Ishikawa (cell line): Measurements from ENCODE around the gene MGAM2.
A peak's percentile ranks its signal among the peaks of the same experiment; 100 is the strongest.

Experiments used
- CEBPB ChIP-seq: IDR thresholded peaks from 2 replicates; pipeline ENCODE4 v1.6.1; 2012
- CREB1 ChIP-seq: IDR thresholded peaks from 2 replicates; pipeline ENCODE4 v1.6.1; 2012; ENCODE audit warnings: low read depth
- EGR1 ChIP-seq: IDR thresholded peaks from 2 replicates; pipeline ENCODE4 v1.6.1; 2012
- EP300 ChIP-seq: IDR thresholded peaks from 2 replicates; pipeline ENCODE4 v1.6.1; 2012; ENCODE audit warnings: borderline replicate concordance
- FOXM1 ChIP-seq: IDR thresholded peaks from 2 replicates; pipeline ENCODE4 v1.6.1; 2012; ENCODE audit warnings: low read depth, borderline replicate concordance
- NFIC ChIP-seq: IDR thresholded peaks from 2 replicates; pipeline ENCODE4 v1.6.1; 2012
- RAD21 ChIP-seq: IDR thresholded peaks from 2 replicates; pipeline ENCODE4 v1.6.1; 2012; ENCODE audit warnings: low read depth
- REST ChIP-seq: IDR thresholded peaks from 2 replicates; pipeline ENCODE4 v1.6.1; 2012; ENCODE audit warnings: low read depth, mild to moderate bottlenecking
- TAF1 ChIP-seq: IDR thresholded peaks from 2 replicates; pipeline ENCODE4 v1.6.1; 2012; ENCODE audit warnings: low read depth, mild to moderate bottlenecking
- TCF12 ChIP-seq: IDR thresholded peaks from 2 replicates; pipeline ENCODE4 v1.6.1; 2012; ENCODE audit warnings: low read depth
- TEAD4 ChIP-seq: IDR thresholded peaks from 2 replicates; pipeline ENCODE4 v1.6.1; 2012
- YY1 ChIP-seq: IDR thresholded peaks from 2 replicates; pipeline ENCODE4 v1.6.1; 2012; ENCODE audit warnings: low read depth
- ZBTB7A ChIP-seq: IDR thresholded peaks from 2 replicates; pipeline ENCODE4 v1.6.1; 2012; ENCODE audit warnings: low read depth
- TF ChIP-seq, protein P1 (sequence below): IDR thresholded peaks from 2 replicates; pipeline ENCODE4 v1.6.1; 2012
- TF ChIP-seq, protein P2 (sequence below): IDR thresholded peaks from 2 replicates; pipeline ENCODE4 v1.6.1; 2012

Gene MGAM2

GRCh38 chr7:142185801-142186200 is 74.3 kb downstream of the MGAM2 start:
- TF ChIP-seq, protein P1, sequence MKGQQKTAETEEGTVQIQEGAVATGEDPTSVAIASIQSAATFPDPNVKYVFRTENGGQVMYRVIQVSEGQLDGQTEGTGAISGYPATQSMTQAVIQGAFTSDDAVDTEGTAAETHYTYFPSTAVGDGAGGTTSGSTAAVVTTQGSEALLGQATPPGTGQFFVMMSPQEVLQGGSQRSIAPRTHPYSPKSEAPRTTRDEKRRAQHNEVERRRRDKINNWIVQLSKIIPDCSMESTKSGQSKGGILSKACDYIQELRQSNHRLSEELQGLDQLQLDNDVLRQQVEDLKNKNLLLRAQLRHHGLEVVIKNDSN: no peak
- no peak for TF ChIP-seq CEBPB
- no peak for TF ChIP-seq NFIC
- no peak for TF ChIP-seq TAF1
- TF ChIP-seq TEAD4: no peak
- TF ChIP-seq EGR1: no peak
- no peak for TF ChIP-seq RAD21
- TF ChIP-seq, protein P2, sequence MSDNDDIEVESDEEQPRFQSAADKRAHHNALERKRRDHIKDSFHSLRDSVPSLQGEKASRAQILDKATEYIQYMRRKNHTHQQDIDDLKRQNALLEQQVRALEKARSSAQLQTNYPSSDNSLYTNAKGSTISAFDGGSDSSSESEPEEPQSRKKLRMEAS: no peak

GRCh38 chr7:142188154-142188553 is 76.6 kb downstream of the MGAM2 start:
- TF ChIP-seq CEBPB (no peak), CREB1 (no peak), RAD21 (no peak), EGR1 (no peak), FOXM1 (no peak), REST (no peak)
- TF ChIP-seq, protein P1: no peak

GRCh38 chr7:142188846-142189245 is 77.3 kb downstream of the MGAM2 start:
- TF ChIP-seq NFIC: no peak
- TF ChIP-seq TCF12: no peak
- TF ChIP-seq, protein P1: no peak
- peak; percentile 34; the same call in 1 of the 2 replicates for TF ChIP-seq RAD21
- no peak for TF ChIP-seq TEAD4
- TF ChIP-seq TAF1: no peak

DNA sequence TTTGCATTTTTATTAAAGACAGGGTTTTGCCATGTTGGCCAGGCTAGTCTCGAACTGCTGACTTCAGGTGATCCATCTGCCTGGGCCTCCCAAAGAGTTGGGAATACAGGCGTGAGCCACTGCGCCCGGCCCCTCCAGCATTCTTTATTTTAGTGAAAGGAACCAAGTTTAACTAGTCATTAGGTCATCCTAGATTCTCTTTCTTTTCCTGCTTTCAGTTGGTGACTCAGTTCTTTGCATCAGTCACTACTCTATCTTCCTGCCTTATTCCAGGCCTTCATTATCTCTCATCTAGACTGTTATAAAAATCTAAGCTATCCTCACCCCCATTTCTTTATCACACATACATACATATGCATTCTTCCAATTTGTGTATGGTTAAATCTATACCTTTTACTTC is 82.7 kb downstream of the MGAM2 start:
- TF ChIP-seq EP300 (no peak), TCF12 (no peak), EGR1 (no peak), TAF1 (no peak), ZBTB7A (no peak), NFIC (no peak), REST (no peak), RAD21 (no peak), YY1 (no peak), TEAD4 (no peak), CREB1 (no peak), CEBPB (no peak), FOXM1 (no peak)
- TF ChIP-seq, protein P2: no peak
- TF ChIP-seq, protein P1: no peak

- TF ChIP-seq NFIC (no peak), CREB1 (no peak), RAD21 (no peak), REST (no peak), ZBTB7A (no peak), TCF12 (no peak), FOXM1 (no peak), YY1 (no peak)
- TF ChIP-seq, protein P2: no peak
Observed at GRCh38 chr7:142196066-142196840, 84.7 kb downstream of the MGAM2 start.
